GM12874 (cell line): ENCODE data around the gene CTRL.

Experiments
- CTCF ChIP-seq: IDR thresholded peaks from 2 replicates; pipeline ENCODE4 v1.5.1; 2011; ENCODE audit warnings: low read depth, mild to moderate bottlenecking, control low read depth, low read length, moderate library complexity; ENCODE audit not compliant: insufficient read depth

CTRL gene

GRCh38 chr16:67915831-67916723 is 15.6 kb downstream of the CTRL start:
- TF ChIP-seq CTCF: no peak

GRCh38 chr16:67914758-67915495 is 16.7 kb downstream of the CTRL start:
- no peak for TF ChIP-seq CTCF

- no peak for TF ChIP-seq CTCF
Measured at GRCh38 chr16:67910158-67910557, 21.5 kb downstream of the CTRL start.

GRCh38 chr16:67909056-67909742 is 22.5 kb downstream of the CTRL start:
- no peak for TF ChIP-seq CTCF

GRCh38 chr16:67907397-67908180 is 24.1 kb downstream of the CTRL start:
- TF ChIP-seq CTCF: no peak

GRCh38 chr16:67902831-67903230 is 28.8 kb downstream of the CTRL start:
- no peak for TF ChIP-seq CTCF
